Hematopoietic multipotent progenitor cell treated with erythropoietin and hydrocortisone succinate and interleukin-3 and kit ligand, for 8 days (in vitro differentiated cells): ENCODE measurements around the gene KCNG1.

Source experiments
- DNase-seq: peaks from one replicate; pipeline ENCODE4 v3.0.0-alpha.2; 2015

KCNG1 gene

GRCh38 chr20:51011479-51011878, 11.4 kb downstream of the KCNG1 start:
- DNase-seq: no peak

- DNase-seq: no peak
Observed at GRCh38 chr20:51010932-51011331, 12.0 kb downstream of the KCNG1 start.

GRCh38 chr20:51010043-51010365, 12.9 kb downstream of the KCNG1 start:
- no peak for DNase-seq

- DNase-seq: no peak
Observed at GRCh38 chr20:51009303-51010042, 13.4 kb downstream of the KCNG1 start.

- no peak for DNase-seq
Observed at GRCh38 chr20:51008718-51009117, 14.2 kb downstream of the KCNG1 start.

- no peak for DNase-seq
Observed at GRCh38 chr20:51005214-51005613, 17.7 kb downstream of the KCNG1 start.

- no peak for DNase-seq
Observed at GRCh38 chr20:51004781-51005180, 18.1 kb downstream of the KCNG1 start.

- no peak for DNase-seq
Observed at GRCh38 chr20:51004305-51004727, 18.6 kb downstream of the KCNG1 start.

GRCh38 chr20:51003753-51004152, 19.2 kb downstream of the KCNG1 start:
- no peak for DNase-seq

- no peak for DNase-seq
Observed at GRCh38 chr20:51002633-51003032, 20.3 kb downstream of the KCNG1 start.

GRCh38 chr20:51001430-51002265, 21.3 kb downstream of the KCNG1 start:
- DNase-seq: no peak

GRCh38 chr20:50999355-50999754, 23.6 kb downstream of the KCNG1 start:
- no peak for DNase-seq

- DNase-seq: no peak
Observed at GRCh38 chr20:50996901-50997865, 25.7 kb downstream of the KCNG1 start.

GRCh38 chr20:50995506-50995905, 27.4 kb downstream of the KCNG1 start:
- no peak for DNase-seq

- no peak for DNase-seq
Observed at GRCh38 chr20:50993876-50994275, 29.0 kb downstream of the KCNG1 start.

GRCh38 chr20:50992733-50993457, 30.0 kb downstream of the KCNG1 start:
- DNase-seq: peak; percentile 77

- DNase-seq: no peak
Observed at GRCh38 chr20:50992336-50992732, 30.6 kb downstream of the KCNG1 start.

GRCh38 chr20:50991076-50991475, 31.8 kb downstream of the KCNG1 start:
- no peak for DNase-seq

- peak; percentile 78 for DNase-seq
Observed at GRCh38 chr20:50987493-50988210, 35.3 kb downstream of the KCNG1 start.

GRCh38 chr20:50983321-50983720, 39.6 kb downstream of the KCNG1 start:
- no peak for DNase-seq

GRCh38 chr20:50982363-50982762, 40.5 kb downstream of the KCNG1 start:
- DNase-seq: peak; percentile 27

GRCh38 chr20:50981714-50982048, 41.2 kb downstream of the KCNG1 start:
- DNase-seq: no peak
